SW480 (cell line): ENCODE measurements around the gene SOCS3.

Experiments
- DNase-seq: peaks from one replicate; pipeline ENCODE4 v3.0.0-alpha.2; 2016; ENCODE audit warnings: low spot score

The SOCS3 gene

DNA sequence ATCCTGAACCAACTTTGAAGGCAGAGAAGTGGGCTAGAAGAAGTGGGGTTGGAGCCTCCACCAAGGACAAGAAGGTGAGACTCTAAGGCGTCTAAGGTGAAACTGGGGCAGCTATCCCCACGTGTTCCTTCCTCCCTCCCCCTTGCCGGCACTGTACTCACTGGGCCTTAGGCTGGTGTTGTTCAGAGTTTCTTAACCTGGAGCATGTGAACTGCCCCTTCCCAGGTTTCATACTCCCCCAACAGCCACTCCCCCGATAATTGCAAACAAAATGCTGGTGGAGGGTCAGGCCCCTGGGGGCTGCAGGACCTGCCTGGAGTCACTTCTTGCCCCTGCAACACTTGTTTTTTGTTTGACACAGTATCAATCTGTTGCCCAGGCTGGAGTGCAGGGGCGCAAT lies 7.3 kb upstream of the SOCS3 start:
- DNase-seq: no peak

DNA sequence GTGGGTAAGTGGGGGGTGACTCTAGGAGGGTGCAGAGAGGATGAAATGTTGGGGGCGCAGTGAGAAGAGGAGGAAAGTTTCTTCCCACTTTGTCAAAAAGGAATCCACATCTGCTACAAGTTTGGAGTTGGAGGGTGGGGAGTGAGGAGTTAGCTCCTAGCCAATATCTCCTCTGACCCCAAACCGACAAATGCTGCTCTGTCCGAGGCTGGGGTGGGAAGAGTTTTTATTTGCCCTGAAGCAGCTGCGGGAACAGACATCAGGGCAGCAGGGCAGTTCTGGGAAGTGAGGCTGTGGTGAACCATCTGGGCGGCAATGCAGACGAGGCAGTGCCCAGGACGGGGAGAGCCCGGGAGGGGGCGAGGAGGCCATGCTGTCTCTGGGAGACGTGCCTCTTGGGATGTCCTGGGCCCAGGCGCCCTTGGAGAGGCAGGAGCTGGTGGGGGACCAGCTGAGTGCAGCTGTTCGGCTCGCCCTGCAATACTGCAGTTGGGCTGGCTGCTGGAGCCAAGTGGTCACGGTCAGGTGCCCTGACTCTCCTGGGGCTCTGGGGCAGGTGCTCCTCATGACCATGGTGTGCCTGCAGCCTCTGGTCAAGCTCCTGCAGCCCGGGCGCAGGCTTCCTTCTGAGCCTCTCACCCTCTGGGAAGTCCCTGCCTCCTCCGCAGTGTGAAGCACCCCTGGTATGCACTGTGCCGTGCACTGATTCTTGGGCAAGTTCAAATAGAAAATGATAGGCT lies 6.4 kb upstream of the SOCS3 start:
- peak; percentile 21 for DNase-seq

DNA sequence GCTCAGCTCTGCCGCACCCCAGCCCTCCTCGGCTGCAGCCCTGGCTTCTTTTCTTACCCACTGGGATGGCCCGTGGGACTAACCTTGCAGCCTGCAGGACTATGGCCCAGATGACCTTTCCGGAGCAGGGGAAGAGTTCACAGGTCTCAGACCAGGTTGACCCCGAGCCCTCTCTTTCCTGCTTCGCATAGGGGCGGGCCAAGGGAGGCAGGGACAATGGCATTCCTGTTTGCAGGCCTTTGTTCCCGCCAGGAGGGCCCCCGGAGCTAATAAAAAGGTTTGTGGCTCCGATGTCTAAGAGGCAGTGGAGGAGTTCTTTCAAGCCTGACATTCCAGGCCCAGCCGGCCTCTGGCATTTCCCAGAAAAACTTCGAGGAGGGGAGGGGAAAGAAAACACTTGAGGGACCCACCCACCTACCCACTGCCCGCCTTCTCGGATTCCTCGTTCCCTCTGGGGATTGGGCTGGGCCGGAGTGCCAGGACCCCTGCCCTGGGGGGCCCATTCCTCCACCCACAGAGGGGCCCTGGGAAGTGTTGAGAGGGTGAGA lies 5.8 kb upstream of the SOCS3 start:
- DNase-seq: peak; percentile 65

DNA sequence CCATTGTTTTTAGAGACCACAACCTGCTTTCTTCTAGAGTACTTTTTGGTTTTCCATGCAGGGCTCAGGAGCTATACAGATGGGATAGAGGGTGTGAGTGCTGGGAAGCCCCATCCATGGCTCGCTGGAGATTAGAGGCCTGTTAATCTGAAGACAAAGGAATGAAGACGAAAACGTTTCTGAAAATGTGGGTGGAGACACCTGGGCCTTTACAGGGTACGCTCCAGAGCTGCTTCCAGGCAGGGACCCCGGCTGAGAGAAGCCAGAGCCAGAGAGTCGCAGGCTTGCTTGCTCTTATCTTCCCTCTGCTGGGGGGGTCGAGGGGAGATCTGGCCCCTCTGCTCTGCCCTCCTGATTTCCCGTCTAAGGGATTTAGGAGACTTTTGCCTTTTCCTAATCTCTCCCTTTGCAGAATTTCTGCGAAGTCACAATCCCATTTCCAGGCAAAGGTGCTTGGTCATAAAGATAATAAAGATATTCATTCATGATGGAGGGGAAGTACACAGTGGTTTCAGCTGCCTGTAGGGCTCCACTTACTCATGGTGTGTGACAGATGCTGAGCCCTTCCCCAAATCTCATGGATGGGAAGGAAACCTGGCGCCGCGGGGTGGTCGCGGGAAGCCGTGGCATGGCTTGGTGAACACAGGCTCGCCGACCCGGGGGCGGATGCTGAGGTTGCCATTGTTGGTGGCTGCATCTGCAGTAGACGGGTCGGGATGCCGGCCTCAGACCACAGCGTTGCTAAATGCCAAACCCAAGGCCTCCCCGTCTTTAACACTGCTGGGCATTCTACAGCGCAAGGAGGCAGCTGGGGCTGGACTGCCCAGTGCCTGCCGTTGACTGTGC lies 4.8 kb upstream of the SOCS3 start:
- DNase-seq: no peak

- no peak for DNase-seq
These were observed 2.8 kb upstream of the SOCS3 start for GRCh38 chr17:78362671-78363070.

- no peak for DNase-seq
These were observed 2.4 kb upstream of the SOCS3 start for GRCh38 chr17:78362232-78362631.

GRCh38 chr17:78361225-78361701 lies 1.4 kb upstream of the SOCS3 start:
- no peak for DNase-seq

DNA sequence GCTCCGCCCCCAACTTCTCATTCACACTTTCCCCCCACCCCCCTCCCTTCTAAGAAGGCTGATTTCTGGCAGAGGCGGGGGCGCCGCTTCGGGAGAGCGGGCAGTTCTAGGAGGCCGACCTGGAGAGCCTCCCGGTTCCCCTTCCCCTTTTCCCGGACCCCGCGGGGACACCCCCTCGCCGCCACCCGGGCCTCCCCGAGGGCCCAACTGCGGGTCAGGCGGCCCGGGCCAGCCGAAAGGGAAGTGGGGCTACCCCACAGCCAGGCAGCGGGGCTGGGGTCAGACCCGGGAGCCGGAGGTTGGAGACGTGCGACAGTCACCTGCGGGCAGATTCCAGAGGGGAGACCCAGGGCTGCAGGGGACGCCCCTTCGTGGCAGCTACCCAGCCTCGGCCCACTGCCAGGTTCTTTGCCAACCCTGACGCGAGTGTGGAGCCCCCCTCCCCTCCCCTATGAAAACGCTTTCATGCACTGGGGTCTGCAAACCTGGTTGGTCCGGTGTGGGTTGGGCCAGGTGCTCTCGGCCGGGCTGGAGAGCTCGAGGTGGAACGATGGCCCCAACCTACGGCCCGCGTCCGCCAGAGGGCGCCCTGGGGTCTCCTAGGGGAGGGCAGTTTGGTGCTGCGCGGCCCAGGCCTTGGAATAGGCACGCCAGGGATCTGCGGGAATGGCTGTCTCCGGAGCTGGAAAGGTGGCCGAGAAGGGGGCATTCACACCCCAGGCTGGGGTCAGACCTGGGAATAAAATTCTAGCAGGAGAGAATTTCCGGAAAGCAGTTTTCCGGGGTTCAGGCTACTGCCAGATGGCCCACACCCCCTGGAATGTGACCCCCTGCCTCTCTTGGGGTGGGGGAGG lies 721 bp upstream of the SOCS3 start:
- peak; percentile 81 for DNase-seq

- DNase-seq: no peak
These were observed 418 bp downstream of the SOCS3 start for GRCh38 chr17:78359321-78359996.

- DNase-seq: no peak
These were observed 1.1 kb downstream of the SOCS3 start for GRCh38 chr17:78358538-78359320.

- no peak for DNase-seq
These were observed 2.0 kb downstream of the SOCS3 start for GRCh38 chr17:78357672-78358537.

- DNase-seq: no peak
These were observed 2.7 kb downstream of the SOCS3 start for GRCh38 chr17:78357177-78357586.

- DNase-seq: no peak
These were observed 3.7 kb downstream of the SOCS3 start for GRCh38 chr17:78356101-78356713.

DNA sequence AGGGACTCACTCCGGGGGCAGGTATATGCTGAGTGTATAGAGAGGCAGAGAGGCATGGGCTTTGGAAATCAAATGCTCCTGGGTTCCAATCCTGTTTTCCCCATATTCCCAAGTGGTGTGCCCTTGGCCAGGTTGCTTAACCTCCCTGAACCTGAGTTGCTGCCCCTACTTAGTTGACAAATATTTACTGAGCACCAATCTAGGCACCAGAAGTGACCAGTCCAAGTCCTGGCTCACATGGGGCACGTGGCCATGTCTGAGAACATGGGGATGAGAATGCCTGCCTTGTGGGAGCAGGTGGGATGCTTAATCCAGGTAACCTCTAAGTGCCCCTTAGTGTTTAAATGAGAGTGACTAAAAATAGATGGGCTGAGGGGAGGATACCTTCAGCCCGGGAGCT lies 4.2 kb downstream of the SOCS3 start:
- no peak for DNase-seq

- DNase-seq: no peak
These were observed 4.7 kb downstream of the SOCS3 start for GRCh38 chr17:78355045-78355641.

DNA sequence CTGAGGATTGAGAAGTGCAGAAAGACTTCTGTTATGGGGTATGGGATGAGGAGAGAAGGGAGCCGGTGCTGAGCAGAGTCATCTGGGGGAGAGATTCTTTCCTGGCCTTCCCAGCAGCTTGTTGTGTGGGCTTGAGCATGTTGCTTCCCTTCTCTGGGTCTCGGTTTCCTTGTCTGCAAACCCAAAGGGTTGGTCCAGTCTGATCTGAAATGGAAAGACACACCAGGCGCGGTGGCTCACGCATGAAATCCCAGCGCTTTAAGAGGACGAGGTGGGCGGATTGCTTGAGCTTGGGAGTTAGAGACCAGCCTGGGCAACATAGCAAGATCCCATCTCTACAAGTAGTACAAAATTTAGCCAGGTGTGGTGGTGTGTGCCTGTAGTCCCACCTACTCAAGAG lies 6.0 kb downstream of the SOCS3 start:
- no peak for DNase-seq

- DNase-seq: no peak
These were observed 8.3 kb downstream of the SOCS3 start for GRCh38 chr17:78351449-78352006.

DNA sequence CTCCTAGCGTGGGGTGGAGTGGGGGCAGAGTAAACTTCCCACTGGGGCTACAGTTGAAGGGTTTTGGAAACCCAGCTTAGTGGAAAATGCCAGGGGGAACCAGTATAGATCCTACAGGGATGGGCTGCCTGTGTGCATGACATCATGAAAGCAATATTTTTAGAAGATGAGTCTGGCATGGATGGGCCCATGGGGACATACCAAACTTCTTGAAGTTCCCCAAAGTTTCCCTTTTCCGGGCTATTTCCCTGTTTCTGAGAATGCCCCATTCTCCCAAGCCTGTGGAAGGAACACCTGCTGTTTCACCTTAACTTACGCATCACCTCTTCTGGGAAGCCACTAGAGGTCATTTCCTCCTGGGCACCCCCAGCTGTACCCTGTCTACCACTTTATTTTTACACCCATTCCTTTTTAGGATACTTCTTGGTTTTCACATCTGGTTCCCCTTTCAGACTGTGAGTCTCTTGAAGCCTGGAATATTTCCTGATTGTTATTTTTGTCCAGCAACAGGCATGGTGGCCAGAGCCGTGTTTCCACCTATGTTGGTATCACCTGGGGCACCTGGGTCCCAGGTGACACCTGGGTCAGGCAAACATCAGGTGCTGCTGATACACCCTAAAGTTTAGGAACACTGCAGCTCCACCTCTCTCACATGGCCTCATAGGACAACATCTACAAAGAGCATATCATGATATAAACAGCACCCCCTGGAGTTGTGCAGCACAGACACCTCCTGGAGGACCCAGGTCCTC lies 9.8 kb downstream of the SOCS3 start:
- no peak for DNase-seq
